Mononuclear cell (primary cell): ENCODE data around the gene KRT14. TPM values are rescaled to one million over a fixed set of nuclear protein-coding genes. Genes with fewer than 3 reads are reported as not detected.
"Not testable (repeated sequence)": the region's sequence is repeated elsewhere in the genome, so short reads cannot be mapped to it uniquely, and the experiment has no call there.

Experiments used
- H3K27me3 ChIP-seq: 2 replicates; pipeline ENCODE4 v1.6.0; 2011; ENCODE audit warnings: low read length, control low read depth; ENCODE audit not compliant: insufficient read depth
- H3K4me1 ChIP-seq: 2 replicates; pipeline ENCODE4 v1.5.1; 2011; ENCODE audit warnings: mild to moderate bottlenecking, low read length, control low read depth; ENCODE audit not compliant: insufficient read depth
- H3K4me3 ChIP-seq: 2 replicates; pipeline ENCODE4 v1.5.1; 2011; ENCODE audit warnings: mild to moderate bottlenecking, low read length, moderate library complexity
- H3K9me3 ChIP-seq: 2 replicates; pipeline ENCODE4 v1.5.1; 2011; ENCODE audit warnings: low read depth, mild to moderate bottlenecking, control low read depth, low read length
- total RNA-seq: library from RNA; depleted of rRNA; stranded (reverse); fragments of >200 nt; gene quantifications from one replicate; pipeline ENCODE4 v1.2.3, GENCODE V29; 2012

The KRT14 gene
- total RNA-seq, 1 donor = not detected

DNA sequence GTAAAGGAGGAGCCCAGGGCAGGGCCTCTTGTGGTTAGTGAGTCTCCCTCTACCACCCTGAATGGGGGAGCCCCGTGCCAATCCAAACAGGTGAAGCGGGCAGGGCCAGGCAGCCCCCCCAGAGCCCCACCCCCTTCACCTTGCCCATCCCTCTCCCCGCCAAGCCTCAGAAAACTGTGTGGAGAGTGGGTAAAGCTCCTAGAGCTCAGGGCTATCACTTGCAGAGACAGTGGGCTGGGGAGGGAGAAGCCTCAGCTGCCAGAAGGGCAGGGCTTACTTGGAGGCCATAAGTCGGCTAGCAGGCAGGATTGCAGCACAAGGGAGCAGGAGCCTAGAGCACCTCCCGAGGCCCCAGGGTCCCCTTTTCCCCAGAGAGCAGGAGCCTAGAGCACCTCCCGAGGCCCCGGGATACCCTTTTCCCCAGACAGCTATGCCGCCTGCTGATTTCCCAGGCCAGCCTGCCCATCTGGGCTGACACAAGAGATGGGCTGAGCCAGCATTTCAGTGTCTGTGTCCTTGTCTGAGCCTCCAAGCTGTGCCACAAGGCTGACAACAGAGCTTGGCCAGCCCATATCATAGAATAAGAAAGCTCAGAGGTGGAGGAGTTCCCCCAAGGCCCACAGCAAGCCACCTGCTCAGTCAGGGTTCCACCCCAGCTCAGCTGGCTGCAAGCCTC lies 6.7 kb upstream of the KRT14 start:
- H3K27me3 ChIP-seq = no peaks in the 10 kb centered on the region
- no peaks in the 10 kb centered on the region for H3K4me1 ChIP-seq
- H3K9me3 ChIP-seq = no peaks in the 10 kb centered on the region
- H3K4me3 ChIP-seq = no peak overlapping the region

DNA sequence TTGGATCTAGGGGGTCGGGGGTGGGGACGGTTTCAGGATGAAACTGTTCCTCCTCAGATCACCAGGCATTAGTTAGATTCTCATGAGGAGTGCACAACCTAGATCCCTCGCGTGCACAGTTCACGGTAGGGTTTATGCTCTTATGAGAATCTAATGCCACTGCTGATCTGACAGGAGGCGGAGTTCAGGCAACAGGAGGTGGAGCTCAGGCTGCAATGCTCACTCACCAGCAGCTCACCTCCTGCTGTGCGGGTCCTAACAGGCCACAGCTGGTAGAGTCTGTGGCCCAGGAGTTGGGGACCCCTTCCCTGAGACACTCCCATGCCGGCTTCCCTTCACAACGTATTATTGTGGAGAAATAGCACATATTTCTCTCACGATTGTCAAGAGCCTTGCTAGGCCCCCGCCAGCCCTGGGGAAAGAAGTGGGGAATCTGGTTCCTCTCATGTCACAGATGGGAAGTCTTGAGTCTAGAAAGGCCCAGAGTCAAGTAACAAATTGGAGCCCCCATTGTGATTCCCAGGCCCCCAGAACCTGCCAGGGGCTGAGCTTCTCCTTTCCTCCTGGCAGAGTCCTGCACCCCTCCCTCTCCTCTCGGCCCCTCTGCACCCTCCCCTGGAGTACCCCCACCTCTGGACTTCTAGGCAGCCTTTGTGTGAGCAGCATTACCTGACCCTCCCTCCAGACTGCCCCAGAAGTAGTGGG lies 6.1 kb upstream of the KRT14 start:
- H3K4me3 ChIP-seq = no peak overlapping the region
- no peaks in the 10 kb centered on the region for H3K27me3 ChIP-seq
- H3K9me3 ChIP-seq = no peaks in the 10 kb centered on the region
- H3K4me1 ChIP-seq = no peaks in the 10 kb centered on the region

DNA sequence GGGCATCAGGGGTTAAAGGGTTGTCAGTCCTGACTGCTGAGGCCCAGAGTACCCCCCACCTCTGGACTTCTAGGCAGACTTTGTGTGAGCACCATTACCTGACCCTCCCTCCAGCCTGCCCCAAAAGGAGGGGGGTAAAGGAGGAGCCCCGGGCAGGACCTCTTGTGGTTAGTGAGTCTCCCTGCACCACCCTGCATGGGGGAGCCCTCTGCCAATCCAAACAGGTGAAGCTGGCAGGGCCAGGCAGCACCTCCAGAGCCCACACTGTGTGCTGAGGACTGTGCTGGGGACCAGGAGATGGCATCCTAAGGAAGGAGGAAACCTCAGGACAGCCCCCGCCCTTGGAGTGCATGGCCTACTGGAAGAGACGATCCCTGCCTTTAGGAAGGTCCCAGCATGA lies 2.6 kb upstream of the KRT14 start:
- no peaks in the 10 kb centered on the region for H3K9me3 ChIP-seq
- no peaks in the 10 kb centered on the region for H3K27me3 ChIP-seq
- no peak overlapping the region for H3K4me3 ChIP-seq
- H3K4me1 ChIP-seq = no peaks in the 10 kb centered on the region

DNA sequence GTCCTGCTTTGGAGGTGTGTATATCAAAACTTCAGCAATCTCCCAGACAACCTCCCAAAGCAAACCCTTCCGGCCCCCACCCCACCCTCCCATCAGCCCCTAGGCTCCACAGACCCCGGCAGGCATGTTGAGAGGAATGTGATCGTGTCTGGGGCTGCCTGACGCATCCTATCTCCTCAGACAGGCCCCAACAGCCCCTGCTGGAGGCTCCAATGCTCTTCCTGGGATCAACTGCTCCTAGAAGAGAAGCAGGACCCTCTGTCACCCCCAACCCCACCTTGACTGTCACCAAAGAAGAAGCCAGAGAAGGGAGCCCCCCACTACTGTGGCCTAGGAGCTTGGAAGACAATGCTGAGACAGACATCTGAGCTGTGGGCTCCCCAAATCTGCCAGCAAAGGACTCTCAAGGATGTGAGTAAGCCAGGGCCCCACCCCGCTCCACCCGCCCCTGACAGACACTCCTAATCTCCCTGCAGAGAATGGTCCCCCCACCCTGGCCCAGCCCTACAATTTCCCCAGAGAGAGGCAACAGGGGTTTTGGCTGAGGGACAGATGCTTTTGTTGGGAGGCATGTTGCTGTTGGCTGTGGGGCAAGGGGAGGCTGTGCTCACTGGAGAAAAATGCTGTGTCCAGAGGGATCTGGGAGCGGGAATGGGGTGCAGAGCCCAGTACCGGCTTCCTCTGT lies 1.6 kb upstream of the KRT14 start:
- Histone ChIP-seq H3K27me3 (no peaks in the 10 kb centered on the region), H3K4me3 (no peak overlapping the region), H3K9me3 (no peaks in the 10 kb centered on the region), H3K4me1 (no peaks in the 10 kb centered on the region)

DNA sequence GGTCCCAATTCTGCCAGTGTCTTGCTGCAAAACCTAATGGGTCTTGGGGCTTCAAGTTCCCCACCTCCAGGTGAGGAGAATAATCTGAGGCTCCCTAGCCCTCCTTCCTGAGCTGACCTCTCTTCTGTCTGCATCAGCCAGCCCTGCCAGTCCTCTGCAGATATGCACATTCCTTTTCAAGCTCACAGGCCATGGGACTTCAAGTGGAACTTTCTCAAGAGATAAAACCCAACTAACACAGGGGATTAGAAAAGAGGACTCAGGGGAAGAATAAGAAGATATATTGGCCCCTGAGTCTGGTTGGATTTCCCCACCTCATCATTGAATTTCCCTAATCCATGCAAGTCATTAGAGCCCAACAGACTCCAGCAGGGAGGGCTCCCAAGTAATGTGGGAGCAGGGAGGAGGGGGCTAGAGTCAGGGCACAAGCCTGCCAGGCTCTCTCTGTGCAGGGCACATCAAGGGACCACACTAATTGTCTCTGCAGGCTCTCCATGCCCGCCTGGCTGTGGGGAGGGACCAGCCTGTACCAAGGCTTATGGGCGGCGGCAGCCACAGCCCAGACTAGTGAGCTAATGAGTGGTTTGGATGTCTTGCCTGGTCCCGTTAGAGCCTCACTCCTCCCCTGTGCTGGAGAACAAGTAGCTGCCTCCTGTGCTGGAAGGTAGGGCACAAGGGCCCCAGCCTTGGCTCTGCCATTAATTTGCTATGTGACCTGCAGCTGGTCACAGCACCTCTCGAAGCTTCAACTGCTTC lies 1.2 kb downstream of the KRT14 start:
- H3K9me3 ChIP-seq = no peaks in the 10 kb centered on the region

DNA sequence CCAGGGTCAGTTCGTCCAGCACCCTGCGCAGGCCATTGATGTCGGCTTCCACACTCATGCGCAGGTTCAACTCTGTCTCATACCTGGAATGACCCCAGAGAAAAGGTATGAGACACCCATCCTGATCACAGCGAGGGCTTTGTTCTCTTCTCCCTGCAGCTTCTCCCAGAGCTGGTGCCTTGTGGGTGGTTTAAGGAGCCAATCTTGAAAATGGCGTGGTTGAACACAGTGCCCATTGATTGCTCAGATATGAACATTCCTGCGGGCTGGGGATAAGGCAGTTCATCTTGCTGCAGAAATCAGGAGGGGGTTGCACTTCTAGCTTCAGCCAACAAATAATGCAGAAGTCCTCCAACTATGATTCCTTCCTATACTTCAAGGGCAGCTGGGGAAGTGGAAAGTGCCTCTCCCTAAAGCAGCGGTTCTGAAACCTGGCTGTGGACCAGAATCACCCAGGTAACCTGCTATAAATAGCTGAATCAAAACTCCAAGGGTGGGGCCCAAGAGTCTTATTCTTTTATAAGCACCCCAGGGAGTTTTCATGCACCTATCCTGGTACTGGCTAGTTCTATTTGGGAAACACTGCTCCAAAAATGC lies 2.3 kb downstream of the KRT14 start:
- H3K4me3 ChIP-seq, H3K27me3 ChIP-seq, H3K4me1 ChIP-seq: not testable (repeated sequence)

More for the DNA sequence above, 1.2 kb downstream of the KRT14 start:
- H3K27me3 ChIP-seq = no peaks in the 10 kb centered on the region
- H3K4me3 ChIP-seq = no peak overlapping the region
- H3K4me1 ChIP-seq = no peaks in the 10 kb centered on the region

DNA sequence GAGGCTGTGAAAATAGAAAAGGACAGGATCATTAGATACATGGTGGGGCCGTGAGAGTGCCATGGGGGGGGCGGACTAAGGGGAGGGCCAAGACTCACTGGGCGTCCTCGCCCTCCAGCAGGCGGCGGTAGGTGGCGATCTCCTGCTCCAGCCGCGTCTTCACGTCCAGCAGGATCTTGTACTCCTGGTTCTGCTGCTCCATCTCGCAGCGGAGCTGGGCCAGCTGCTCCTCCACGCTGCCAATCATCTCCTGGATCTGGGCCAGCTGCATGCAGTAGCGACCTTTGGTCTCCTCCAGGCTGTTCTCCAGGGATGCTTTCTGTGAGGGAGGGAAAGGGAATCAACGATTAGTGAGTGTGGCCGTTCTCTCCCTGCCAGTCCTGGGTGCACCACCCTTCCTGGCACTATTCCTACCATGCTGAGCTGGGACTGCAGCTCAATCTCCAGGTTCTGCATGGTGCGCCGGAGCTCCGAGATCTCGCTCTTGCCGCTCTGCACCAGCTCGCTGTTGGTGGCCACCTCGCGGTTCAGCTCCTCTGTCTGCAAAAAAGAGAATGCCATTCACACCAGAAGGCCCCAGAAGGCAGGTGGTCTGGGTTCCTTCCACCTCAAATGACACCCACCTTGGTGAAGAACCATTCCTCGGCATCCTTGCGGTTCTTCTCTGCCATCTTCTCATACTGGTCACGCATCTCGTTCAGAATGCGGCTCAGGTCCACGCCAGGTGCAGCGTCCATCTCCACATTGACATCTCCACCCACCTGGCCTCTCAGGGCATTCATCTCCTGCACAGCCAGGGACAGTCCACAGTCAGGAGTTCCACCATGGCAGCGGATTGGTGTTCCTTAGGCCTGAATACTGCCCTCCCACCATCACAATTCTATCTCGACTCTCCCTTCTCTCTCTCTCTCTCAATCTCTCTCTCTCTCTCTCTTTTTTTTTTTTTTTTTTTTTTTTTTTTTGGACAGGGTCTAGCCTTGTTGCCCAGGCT lies 3.3 kb downstream of the KRT14 start:
- no peaks in the 10 kb centered on the region for H3K9me3 ChIP-seq

More for the DNA sequence above, 2.3 kb downstream of the KRT14 start:
- not testable (repeated sequence) for H3K9me3 ChIP-seq

DNA sequence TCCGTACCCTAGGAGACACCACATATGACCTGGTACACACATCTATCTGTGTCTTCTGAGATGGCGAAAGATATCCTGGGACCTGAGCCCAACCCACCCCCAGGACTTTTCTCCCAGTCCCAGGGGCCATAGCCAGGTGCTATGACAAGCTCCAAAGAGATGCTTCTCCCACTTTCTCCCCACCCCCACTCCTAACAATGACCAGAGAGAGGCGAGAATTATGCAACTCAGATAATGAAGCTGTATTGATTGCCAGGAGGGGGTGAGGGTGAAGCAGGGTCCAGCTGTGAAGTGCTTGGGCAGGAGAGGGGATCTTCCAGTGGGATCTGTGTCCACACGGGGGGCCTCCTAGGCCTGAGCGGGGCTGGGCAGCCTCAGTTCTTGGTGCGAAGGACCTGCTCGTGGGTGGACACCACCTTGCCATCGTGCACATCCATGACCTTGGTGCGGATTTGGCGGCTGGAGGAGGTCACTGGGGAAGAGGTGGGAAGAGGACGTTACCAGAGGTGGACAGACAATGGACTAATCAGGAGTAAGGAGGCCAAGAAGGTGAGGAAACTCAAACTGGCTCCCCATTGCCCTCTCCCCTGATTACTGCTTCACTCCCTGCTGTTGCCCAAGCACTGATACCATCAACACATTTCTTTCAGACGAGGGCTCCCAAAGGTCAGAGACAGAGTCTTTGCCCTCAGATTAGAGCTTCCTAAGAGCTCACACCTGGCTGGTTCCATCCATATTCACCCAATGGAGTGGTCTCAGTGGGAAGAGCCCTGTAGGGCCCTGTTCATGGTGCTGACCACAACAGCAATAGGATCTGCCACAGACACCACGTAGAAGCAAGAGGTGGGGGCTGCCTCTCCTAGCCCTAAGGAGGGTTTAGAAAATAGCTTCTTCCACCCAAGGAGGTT lies 4.4 kb downstream of the KRT14 start:
- not testable (repeated sequence) for H3K4me3 ChIP-seq, H3K27me3 ChIP-seq, H3K9me3 ChIP-seq, H3K4me1 ChIP-seq

More for the DNA sequence above, 3.3 kb downstream of the KRT14 start:
- Histone ChIP-seq H3K4me1 (peaks cover 3% of the 10 kb centered on the region), H3K27me3 (no peaks in the 10 kb centered on the region), H3K4me3 (no peak overlapping the region)

DNA sequence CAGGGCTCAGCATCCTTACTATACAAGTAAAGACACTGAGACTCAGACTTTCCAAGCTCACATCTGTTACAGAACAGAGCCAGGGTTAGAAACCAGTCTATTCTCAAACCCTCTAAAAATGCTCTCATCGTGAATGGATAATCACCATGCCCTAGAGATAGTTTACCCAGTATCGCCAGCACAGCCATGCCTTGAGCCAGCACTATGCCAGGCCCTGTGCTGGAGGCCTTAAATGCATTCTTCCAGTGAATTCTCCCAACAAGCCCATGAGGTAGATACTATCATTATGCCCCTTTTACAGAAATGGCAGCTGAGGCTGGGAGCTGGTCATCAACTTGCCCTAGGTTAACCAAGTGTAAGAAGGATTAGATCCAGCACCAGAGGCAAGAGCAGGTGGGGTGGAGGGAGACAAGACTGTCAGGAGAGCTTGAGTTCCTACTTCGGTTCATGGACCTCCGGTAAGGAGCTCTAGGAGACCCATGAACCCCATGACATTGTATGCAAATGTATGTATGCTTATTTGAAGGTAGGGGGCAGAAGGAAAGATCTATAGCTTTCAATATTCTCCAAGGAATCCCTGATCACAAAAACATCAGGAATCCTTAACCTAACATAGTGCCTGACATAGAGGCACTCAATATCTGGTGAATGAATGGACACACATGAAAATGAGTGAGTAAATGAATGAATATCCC lies 5.2 kb downstream of the KRT14 start:
- H3K9me3 ChIP-seq = no peaks in the 10 kb centered on the region
- H3K4me1 ChIP-seq = peaks cover 3% of the 10 kb centered on the region
- H3K4me3 ChIP-seq = no peak overlapping the region
- H3K27me3 ChIP-seq = no peaks in the 10 kb centered on the region

DNA sequence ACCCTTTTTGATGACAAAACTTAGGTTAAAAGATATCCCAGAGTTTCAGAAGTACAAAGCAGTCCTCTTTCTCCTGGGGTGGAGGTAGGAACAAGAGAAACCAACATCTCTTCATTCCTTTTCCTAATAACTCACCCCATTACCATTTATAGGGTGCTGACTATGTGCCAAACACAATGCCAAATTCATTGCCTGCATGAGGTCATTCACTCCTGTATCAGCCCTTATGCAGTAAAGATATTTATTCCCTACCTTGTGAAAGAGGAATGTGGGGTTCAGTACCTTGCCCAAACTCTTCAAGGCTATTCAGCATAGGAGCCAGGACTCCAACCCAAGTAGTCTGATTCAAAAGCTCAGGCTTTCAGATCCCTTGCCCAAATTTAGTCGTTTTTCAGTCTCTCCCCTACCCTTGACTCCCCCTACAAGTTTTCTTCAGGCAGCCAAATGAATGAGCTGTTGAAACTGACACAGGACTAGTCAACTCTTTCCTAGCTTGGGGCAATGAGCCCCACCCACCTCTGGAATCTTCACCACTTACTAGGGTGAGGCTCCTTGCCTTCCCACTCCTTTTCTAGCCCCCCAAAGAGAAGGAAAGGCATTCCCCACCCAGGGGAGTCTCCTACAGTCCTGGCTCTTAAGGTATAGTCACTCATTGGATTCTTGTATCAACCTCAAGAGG lies 5.9 kb downstream of the KRT14 start:
- peaks cover 3% of the 10 kb centered on the region for H3K4me1 ChIP-seq
- no peak overlapping the region for H3K4me3 ChIP-seq
- no peaks in the 10 kb centered on the region for H3K27me3 ChIP-seq
- H3K9me3 ChIP-seq = no peaks in the 10 kb centered on the region

DNA sequence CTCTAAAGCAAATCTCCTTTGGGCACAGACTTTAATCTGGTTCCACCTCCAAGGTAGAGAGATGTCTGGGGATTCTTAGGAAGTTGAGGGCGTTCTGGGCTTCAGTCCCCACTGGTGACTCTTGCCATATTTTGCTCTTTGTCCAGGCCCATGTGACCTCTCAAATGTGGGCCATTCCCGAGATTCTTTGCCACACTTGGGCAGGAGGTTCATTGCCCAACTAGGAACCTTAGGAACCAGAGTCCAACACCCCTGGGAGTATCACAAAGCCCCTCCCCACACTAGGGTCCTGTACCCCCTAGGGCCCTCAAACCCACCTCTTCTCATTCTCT lies 6.5 kb downstream of the KRT14 start:
- Histone ChIP-seq H3K4me3 (no peak overlapping the region), H3K9me3 (no peaks in the 10 kb centered on the region), H3K4me1 (peaks cover 3% of the 10 kb centered on the region), H3K27me3 (no peaks in the 10 kb centered on the region)

DNA sequence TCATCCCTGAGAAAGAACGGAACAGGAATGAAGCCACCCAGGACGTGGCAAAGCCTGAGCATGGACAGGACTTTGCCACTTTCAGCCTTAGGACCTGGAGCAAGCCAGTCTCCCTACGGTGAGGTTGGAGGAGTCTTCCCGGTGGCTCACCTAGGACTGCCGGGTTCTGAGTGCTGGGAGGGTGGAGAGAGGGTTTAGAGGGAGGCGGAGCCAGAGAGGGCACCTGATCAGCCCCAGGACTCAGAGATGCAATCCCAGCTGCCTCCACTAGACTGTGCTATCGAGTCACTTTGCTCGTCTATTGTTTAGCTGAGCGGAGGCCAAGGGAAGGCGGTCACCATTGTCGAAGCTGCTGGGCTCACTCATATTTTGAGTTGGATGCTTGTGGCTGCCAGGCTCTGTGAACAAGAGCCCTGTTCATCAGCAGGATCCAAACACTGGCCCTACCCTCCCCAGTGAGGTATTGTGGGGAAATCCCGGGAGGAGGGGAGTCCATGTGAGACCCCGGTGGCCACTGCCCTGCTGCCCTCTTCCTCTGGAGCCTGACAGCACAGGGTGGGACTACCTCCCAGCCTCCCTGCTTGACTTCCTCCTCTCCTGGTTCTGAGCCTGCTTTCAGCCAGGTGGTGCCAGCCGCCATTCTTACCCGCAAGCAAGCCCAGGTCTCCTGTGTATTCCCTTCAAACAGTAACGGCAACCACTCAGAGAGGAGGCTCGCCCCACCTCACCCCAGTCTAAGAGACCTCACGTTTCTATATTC lies 7.0 kb downstream of the KRT14 start:
- Histone ChIP-seq H3K9me3 (no peaks in the 10 kb centered on the region), H3K4me3 (no peak overlapping the region), H3K4me1 (peaks cover 3% of the 10 kb centered on the region), H3K27me3 (no peaks in the 10 kb centered on the region)
